ENCODE data around the gene PRPSAP1.
A peak's percentile ranks its signal among the peaks of the same experiment; 100 is the strongest.

The PRPSAP1 gene

GRCh38 chr17:76397184-76397583 is 43.5 kb upstream of the PRPSAP1 start:
- ChIA-PET POLR2A (ENCODE audit: low non-redundant PET) (no interaction called here), CTCF (interaction anchor here (0.7 to 3.4 kb wide), 20 partner anchors 11 to 318 kb away, joined by 3 to 30 read pairs (median 6); partner anchors contain the start of genes PRPSAP1, QRICH2, RHBDF2 and SPHK1)
- no peak for DNase-seq (ENCODE audit: low spot score)
- H3K27ac ChIP-seq = peak overlapping the region; percentile 39; the same call in 1 of the 2 replicates
- TF ChIP-seq CTCF (conservative IDR thresholded peaks at IDR 0.05; ENCODE audit: low read depth) = no peak

DNA sequence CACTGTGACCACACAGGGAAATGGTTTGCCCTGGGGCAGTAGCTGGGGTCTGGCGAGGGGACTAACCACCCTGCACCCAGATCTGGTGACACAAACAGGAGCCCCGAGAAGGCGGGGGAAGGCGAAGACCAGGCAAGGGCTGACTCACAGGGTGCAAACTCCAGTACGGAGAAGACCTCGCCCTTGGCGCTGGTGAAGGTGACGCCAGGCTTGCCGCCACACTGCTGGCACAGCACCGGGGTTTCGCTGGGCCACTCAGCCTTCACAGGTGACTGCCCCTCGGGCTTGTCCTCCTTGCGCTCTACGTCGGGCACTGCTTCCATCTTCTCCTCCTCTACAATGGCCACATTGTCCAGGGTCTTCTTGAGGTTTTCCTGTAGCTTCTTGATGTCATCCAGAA is 42.3 kb upstream of the PRPSAP1 start:
- CTCF ChIA-PET = interaction anchor here (0.7 to 3.4 kb wide), 5 partner anchors 11 to 33 kb away, joined by 3 to 30 read pairs (median 5); partner anchors contain the start of gene SPHK1
- peak overlapping the region; percentile 14; the same call in 1 of the 2 replicates for H3K27ac ChIP-seq
- no peak for TF ChIP-seq CTCF (conservative IDR thresholded peaks at IDR 0.05; ENCODE audit: low read depth)
- no peak for DNase-seq (ENCODE audit: low spot score)
- POLR2A ChIA-PET (ENCODE audit: low non-redundant PET) = no interaction called here

DNA sequence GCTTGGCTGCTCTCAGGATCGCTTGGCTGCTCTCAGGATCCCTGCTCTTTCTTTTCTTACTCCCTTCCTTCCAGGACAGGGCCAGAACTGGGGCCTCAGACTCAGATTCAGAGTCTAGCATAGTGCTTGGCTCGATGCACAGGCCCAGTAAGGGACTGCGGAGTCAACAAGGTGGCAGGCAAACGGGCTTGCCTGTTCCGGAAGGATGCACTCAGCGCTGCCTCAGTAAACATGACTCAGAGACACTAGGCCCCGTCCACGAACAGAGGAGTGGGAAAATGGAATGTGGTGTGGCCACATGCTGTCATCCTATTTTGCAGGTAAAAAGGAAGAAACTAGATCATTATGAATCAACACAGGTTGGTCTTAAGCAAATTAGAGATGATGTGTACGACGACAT is 40.5 kb upstream of the PRPSAP1 start:
- ChIA-PET POLR2A (ENCODE audit: low non-redundant PET) (no interaction called here), CTCF (interaction anchor here (1.1 to 2.6 kb wide), 2 partner anchors 9 to 14 kb away, joined by 3 to 5 read pairs; no protein-coding TSS in a partner anchor)
- DNase-seq (ENCODE audit: low spot score) = peak; percentile 78
- TF ChIP-seq CTCF (conservative IDR thresholded peaks at IDR 0.05; ENCODE audit: low read depth) = no peak
- peak overlapping the region; percentile 96 for H3K27ac ChIP-seq

DNA sequence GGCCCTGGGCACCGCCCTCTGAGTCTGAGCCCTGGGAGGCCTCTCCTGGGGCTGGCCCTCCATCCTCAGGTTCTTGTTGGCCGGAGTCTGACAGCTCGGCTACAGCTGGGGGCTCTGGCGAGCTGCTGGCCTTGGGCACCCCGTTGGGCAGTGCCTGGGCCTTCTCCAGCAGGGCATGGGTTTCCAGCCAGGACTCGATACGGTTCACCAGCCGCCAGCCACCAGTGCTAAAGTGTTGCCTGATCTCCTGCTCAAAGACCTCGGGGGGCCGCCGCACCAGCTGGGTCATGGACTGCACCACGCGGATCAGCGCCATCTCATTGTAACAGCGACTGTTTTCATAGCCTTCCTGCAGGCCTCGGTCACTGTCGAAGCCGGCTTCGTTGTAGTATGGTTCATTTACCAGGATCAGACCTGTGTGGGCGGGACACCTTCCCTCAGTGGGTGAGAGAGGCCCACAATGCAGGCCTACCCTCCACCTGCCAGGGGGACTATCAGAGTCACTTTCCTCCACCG is 37.5 kb upstream of the PRPSAP1 start:
- POLR2A ChIA-PET (ENCODE audit: low non-redundant PET) = no interaction called here
- CTCF ChIA-PET = interaction anchor here (0.6 kb wide), 1 partner anchor 9 kb away, joined by 3 read pairs; no protein-coding TSS in a partner anchor
- peak overlapping the region; percentile 96 for H3K27ac ChIP-seq
- TF ChIP-seq CTCF (conservative IDR thresholded peaks at IDR 0.05; ENCODE audit: low read depth) = no peak
- DNase-seq (ENCODE audit: low spot score) = no peak

- TF ChIP-seq CTCF (conservative IDR thresholded peaks at IDR 0.05; ENCODE audit: low read depth) = no peak
- CTCF ChIA-PET = interaction anchor here (1.2 kb wide), 1 partner anchor 20 kb away, joined by 4 read pairs; no protein-coding TSS in a partner anchor
Observed at GRCh38 chr17:76390003-76390421, 36.3 kb upstream of the PRPSAP1 start.

DNA sequence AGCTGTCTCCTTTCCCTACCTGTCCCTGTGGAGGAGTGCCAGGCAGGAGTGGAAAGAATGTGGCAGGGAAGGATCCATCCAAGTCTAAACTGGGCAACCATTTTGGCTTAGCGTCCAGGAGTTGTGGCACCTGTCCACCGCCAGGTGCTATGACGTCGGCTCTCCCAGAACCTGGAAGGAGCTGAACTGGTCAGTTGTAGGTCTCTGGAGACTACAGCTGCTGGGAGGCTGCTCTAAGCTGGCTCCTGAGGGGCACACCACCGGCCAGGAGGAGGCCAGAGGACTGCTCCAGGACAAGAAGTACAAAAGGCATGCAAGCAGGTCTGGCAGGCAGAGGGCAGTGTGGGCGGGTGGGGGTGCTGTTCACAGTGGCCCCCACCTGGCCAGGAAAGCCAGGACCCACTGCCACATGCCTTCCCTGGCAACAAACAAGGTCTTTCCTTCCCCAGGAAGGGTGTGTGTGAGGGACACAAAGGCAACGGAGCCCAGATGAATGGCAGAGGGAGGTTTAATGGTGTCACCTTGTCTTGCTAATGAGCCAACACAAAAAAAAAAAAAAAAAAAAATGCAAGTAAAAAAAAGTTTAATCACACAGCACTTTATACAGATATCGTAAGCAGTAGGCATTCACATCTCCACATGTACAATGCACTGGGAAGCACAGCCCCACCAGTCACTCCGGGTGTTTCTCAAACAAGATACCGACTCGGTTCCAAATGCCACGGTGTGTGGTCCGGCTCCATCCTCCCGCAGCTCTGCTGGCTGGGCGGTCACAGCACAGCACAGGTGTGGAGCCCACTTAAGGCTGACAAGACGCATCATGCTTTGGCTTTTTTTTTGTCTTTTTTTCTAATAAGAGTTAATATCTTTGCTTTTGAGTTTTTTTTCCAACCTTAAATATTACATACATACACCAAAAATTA is 35.5 kb upstream of the PRPSAP1 start:
- TF ChIP-seq CTCF (conservative IDR thresholded peaks at IDR 0.05; ENCODE audit: low read depth) = no peak
- POLR2A ChIA-PET (ENCODE audit: low non-redundant PET) = no interaction called here
- peak overlapping the region; percentile 96 for H3K27ac ChIP-seq
- no peak for DNase-seq (ENCODE audit: low spot score)
- CTCF ChIA-PET = interaction anchor here (0.6 to 1.2 kb wide), 5 partner anchors 19 to 844 kb away, joined by 3 to 5 read pairs (median 4); partner anchors contain the start of gene PRPSAP1

More at GRCh38 chr17:76390003-76390421, 36.3 kb upstream of the PRPSAP1 start:
- peak overlapping the region; percentile 96 for H3K27ac ChIP-seq
- no peak for DNase-seq (ENCODE audit: low spot score)
- POLR2A ChIA-PET (ENCODE audit: low non-redundant PET) = no interaction called here
